AG20443 (cell line): ENCODE measurements around the gene MPHOSPH9.
"Not testable (repeated sequence)": the region's sequence is repeated elsewhere in the genome, so short reads cannot be mapped to it uniquely, and the experiment has no call there.

Source experiments
- DNase-seq: peaks from one replicate; pipeline ENCODE4 v3.0.0; 2012; ENCODE audit warnings: low spot score, mixed read lengths

Gene MPHOSPH9

GRCh38 chr12:123254853-123255446, 22.0 kb upstream of the MPHOSPH9 start:
- no peak for DNase-seq

- no peak for DNase-seq
Measured at GRCh38 chr12:123253641-123254459, 20.9 kb upstream of the MPHOSPH9 start.

DNA sequence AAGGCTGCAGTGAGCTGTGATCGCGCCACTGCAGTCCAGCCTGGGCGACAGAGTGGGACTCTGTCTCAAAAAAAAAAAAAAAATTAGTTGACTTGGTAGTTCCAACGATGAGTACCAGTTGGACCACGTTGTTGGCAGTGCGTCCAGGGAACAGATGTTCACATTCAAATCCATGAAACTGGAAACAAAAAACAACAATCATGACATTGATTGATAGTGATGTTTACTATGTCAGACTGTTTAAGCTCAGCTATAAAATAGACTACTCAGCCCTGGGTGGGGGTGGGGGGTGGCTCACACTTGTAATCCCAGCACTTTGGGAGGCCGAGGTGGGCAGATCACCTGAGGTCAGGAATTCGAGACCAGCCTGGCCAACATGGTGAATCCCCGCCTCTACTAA, 19.4 kb upstream of the MPHOSPH9 start:
- not testable (repeated sequence) for DNase-seq

- DNase-seq: no peak
Measured at GRCh38 chr12:123251403-123252076, 18.6 kb upstream of the MPHOSPH9 start.

GRCh38 chr12:123250471-123251383, 17.8 kb upstream of the MPHOSPH9 start:
- no peak for DNase-seq

- not testable (repeated sequence) for DNase-seq
Measured at GRCh38 chr12:123248996-123249741, 16.2 kb upstream of the MPHOSPH9 start.

DNA sequence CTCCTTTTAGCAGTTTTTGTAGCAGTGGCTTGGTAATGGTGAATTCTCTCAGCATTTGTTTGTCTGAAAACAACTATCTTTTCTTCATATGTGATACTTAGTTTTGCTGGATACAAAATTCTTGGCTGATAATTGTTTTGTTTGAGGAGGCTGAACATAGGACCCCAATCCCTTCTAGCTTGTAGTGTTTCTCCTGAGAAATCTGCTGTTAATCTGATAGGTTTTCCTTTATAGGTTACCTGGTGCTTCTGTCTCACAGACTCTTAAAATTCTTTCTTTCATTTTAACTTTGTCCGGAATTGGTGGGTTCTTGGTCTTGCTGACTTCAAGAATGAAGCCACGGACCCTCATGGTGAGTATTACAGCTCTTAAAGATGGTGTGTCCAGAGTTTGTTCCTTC, 15.2 kb upstream of the MPHOSPH9 start:
- not testable (repeated sequence) for DNase-seq

DNA sequence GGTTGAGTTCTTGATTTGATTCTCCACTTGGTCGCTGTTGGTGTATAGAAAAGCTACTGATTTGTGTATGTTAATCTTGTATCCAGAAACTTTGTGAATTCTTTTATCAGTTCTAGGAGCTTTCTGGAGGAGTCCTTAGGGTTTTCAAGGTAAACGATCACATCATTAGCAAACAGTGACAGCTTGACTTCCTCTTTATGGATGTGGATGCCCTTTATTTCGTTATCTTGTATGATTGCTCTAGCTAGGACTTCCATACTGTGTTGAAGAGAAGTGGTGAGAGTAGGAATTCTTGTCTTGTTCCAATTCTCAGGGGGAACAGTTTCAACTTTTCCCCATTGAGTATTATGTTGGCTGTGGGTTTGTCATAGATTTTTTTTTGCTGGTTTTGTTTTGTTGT, 12.7 kb upstream of the MPHOSPH9 start:
- no peak for DNase-seq

- no peak for DNase-seq
Measured at GRCh38 chr12:123243671-123244262, 10.8 kb upstream of the MPHOSPH9 start.

GRCh38 chr12:123242116-123242904, 9.4 kb upstream of the MPHOSPH9 start:
- DNase-seq: no peak

DNA sequence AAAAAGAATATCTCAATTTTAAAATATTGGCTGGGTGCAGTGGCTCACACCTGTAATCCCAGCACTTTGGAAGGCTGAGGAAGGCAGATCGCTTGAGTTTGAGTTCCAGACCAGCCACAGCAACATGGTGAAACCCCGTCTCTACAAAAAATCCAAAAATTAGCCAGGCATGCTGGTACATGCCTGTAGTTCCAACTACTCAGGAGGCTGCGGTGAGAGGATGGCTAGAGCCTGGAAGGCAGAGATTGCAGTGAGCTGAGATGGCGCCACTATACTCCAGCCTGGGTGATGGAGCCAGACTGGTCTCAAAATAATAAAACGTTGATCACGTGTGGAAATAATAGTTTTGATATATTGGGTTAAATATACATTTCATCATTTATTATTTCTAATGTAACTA, 6.0 kb upstream of the MPHOSPH9 start:
- DNase-seq: no peak

- no peak for DNase-seq
Measured at GRCh38 chr12:123238330-123238682, 5.4 kb upstream of the MPHOSPH9 start.

DNA sequence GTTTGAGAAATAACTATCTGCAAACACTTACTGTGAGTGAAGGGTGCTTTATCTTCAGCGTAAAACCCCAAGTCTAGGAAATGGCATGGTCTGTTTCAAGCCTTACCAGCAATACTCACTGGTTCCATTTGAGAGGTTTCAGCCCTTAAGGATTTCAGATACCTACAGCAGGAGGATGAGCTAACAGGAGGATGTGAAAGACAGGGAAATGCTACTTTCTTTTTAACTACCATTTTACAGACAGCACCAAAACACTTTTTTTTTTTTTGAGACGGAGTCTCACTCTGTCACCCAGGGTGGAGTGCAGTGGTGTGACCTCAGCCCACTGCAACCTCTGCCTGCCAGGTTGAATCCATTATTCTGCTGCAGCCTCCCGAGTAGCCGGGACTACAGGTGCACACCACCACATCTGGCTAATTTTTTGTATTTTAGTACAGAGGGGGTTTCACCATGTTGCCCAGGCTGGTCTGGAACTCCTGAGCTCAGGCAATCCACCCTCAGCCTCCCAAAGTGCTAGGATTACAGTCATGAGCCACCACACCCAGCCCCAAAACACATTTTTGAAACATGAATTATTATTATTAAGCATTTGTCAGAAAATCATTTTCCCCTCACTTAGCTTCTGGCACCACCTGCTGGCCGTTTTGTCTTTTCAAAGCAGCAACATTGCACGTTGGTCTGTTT, 4.8 kb upstream of the MPHOSPH9 start:
- peak; percentile 70 for DNase-seq

- DNase-seq: no peak
Measured at GRCh38 chr12:123233505-123234308, 766 bp upstream of the MPHOSPH9 start.

GRCh38 chr12:123232472-123232806, 502 bp downstream of the MPHOSPH9 start:
- no peak for DNase-seq

DNA sequence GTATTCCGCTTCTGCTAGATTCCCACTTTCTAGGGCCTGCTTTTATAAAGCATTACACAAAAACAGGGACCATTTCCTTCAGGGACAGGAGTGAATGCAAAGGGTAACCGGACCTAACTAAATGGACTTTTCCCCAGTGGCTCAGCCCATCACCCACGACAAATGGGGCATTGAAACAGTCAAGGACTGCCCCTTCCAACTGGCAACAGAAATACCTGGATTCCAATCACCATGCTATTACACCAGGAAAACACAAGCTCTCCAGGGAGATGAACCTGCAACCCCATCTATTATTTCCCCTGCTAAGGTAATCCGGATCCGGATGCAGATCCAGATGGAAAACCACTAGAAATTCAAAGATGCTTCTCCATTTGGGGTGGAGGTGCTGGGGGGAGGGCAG, 1.0 kb downstream of the MPHOSPH9 start:
- no peak for DNase-seq

DNA sequence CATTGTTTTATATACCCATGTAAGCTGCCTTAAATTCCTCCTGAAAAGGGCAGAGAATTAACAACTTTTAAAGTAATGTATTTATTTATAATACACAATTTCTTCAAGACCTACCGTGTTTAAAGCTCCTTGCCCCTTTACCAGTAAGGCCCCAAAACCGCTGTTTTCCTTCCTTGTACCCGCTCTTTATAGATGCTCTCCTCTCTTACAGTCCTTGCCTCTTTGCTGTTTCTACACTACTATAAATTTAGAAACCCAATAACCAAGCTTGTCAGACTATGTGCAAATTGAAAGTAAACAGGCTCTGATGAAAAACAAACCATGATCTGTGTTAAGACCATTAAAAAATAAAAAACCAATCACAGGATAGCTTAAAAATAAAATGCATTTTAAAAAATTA, 3.9 kb downstream of the MPHOSPH9 start:
- no peak for DNase-seq

DNA sequence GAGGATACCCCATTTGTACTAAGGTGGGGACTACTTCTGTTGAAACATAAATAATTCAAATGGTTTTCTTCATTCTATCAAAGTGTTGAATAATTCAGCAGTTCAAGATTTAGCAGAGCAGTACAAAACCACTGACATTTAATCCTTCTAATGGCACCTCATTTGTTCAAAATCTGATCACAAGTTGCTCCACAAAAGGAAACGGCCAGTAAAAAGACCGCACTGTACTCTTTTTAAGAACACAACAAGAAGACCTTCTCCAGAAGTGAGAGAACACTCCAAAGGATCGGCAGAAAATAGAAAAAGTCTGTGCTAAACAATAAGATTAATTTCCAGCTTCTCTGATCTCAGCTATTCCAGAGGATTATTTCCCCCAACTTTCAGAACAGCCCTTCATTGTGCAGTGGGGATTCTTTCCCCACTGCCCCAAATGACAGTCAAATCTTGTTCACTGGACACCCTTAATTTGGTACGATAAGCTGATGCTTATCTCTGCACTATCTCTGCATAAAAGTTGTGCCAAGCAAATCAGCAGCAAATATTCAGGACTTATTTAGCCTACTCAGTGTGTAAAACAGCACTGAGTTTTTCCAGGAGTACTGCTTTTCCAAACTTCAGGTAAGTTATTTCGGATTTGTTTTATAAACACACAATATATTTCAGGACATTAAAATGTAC, 5.2 kb downstream of the MPHOSPH9 start:
- no peak for DNase-seq
